HG02571 (cell line): ENCODE measurements around the gene MED13L.

Source experiments
- ATAC-seq: cut with Tn5 transposase; IDR thresholded peaks from one replicate; pipeline ENCODE4 v1.9.1; 2021; ENCODE audit warnings: mild to moderate bottlenecking, moderate library complexity; ENCODE audit not compliant: unreplicated experiment

MED13L gene

GRCh38 chr12:116094475-116094874 is 183.0 kb downstream of the MED13L start:
- no peak for ATAC-seq

- no peak for ATAC-seq
Observed at GRCh38 chr12:116093915-116094314, 183.6 kb downstream of the MED13L start.

- no peak for ATAC-seq
Observed at GRCh38 chr12:116092776-116093175, 184.7 kb downstream of the MED13L start.

- ATAC-seq: no peak
Observed at GRCh38 chr12:116092162-116092561, 185.3 kb downstream of the MED13L start.

GRCh38 chr12:116091579-116091978 is 185.9 kb downstream of the MED13L start:
- ATAC-seq: no peak

GRCh38 chr12:116090516-116090915 is 187.0 kb downstream of the MED13L start:
- no peak for ATAC-seq

- ATAC-seq: no peak
Observed at GRCh38 chr12:116089080-116089479, 188.4 kb downstream of the MED13L start.

- no peak for ATAC-seq
Observed at GRCh38 chr12:116087962-116088361, 189.5 kb downstream of the MED13L start.

GRCh38 chr12:116087399-116087798 is 190.1 kb downstream of the MED13L start:
- no peak for ATAC-seq

GRCh38 chr12:116080415-116080814 is 197.1 kb downstream of the MED13L start:
- no peak for ATAC-seq

GRCh38 chr12:116078396-116078795 is 199.1 kb downstream of the MED13L start:
- ATAC-seq: no peak

- no peak for ATAC-seq
Observed at GRCh38 chr12:116077431-116077830, 200.1 kb downstream of the MED13L start.

- no peak for ATAC-seq
Observed at GRCh38 chr12:116076399-116076798, 201.1 kb downstream of the MED13L start.

- ATAC-seq: no peak
Observed at GRCh38 chr12:116074686-116075085, 202.8 kb downstream of the MED13L start.

GRCh38 chr12:116071555-116072230 is 205.8 kb downstream of the MED13L start:
- no peak for ATAC-seq

GRCh38 chr12:116070444-116070843 is 207.0 kb downstream of the MED13L start:
- no peak for ATAC-seq

- no peak for ATAC-seq
Observed at GRCh38 chr12:116069943-116070342, 207.6 kb downstream of the MED13L start.

- no peak for ATAC-seq
Observed at GRCh38 chr12:116068853-116069252, 208.6 kb downstream of the MED13L start.

- ATAC-seq: no peak
Observed at GRCh38 chr12:116068371-116068770, 209.1 kb downstream of the MED13L start.

GRCh38 chr12:116067892-116068291 is 209.6 kb downstream of the MED13L start:
- ATAC-seq: no peak

- ATAC-seq: no peak
Observed at GRCh38 chr12:116066381-116067230, 210.9 kb downstream of the MED13L start.

- ATAC-seq: no peak
Observed at GRCh38 chr12:116065606-116066005, 211.9 kb downstream of the MED13L start.
